SK-N-SH (cell line): Measurements from ENCODE around the gene ITGA2B.

Experiments
- EZH2phosphoT487 ChIP-seq: fragments of 200-600 bp; sonication (generic); IDR thresholded peaks from 2 replicates; pipeline ENCODE4 v1.6.1; 2017; ENCODE audit warnings: low read depth, mixed run types, mild to moderate bottlenecking, antibody characterized with exemption, moderate library complexity, borderline replicate concordance
- NFIC ChIP-seq: IDR thresholded peaks from 2 replicates; pipeline ENCODE4 v1.4.0; 2012; ENCODE audit warnings: borderline replicate concordance
- POLR2AphosphoS5 ChIP-seq: IDR thresholded peaks from 2 replicates; pipeline ENCODE4 v1.6.1; 2012; ENCODE audit warnings: low read depth, low read length
- RAD21 ChIP-seq: IDR thresholded peaks from 2 replicates; pipeline ENCODE4 v1.6.1; 2012; ENCODE audit warnings: mild to moderate bottlenecking, low read length

DNA sequence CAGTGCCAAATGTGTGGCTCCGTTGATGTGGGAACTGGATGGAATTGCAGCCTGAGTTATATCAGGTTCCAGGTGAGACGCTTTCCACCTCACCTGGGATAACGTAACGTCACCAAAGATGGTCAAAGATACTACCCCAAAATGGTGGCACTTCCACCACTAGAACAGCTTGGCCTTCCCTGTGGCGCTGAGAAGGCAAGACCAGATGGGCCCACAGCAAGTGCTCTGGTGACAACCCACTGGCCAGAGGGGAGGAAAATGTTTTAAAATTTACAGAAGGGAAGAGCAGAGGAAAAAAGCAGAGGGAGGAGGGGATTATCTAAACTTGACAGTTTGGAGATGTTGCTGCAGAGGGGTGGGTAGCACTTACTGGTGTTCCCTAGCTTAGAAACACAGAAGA lies 7.5 kb upstream of the ITGA2B start:
- TF ChIP-seq NFIC: no peak
- no peak for TF ChIP-seq EZH2phosphoT487
- no peak for TF ChIP-seq POLR2AphosphoS5
- no peak for TF ChIP-seq RAD21
